K562 (cell line): ENCODE data around the gene CECR2. TPM values are rescaled to one million over a fixed set of nuclear protein-coding genes. Genes with fewer than 3 reads are reported as not detected.

Source experiments
- CHCHD3 ChIP-seq: fragments of 250-450 bp; sonication (Bioruptor Pico); IDR thresholded peaks from 2 replicates; pipeline ENCODE4 v2.1.2; 2022; ENCODE audit warnings: mild to moderate bottlenecking
- E2F6 ChIP-seq, 2 experiments: IDR thresholded peaks; 2 replicates each; pipeline ENCODE4 v1.6.1; 2011; ENCODE audit warnings: borderline replicate concordance in 1 of 2, control low read depth in 1 of 2, low read depth in 1 of 2, low read length in 1 of 2, mild to moderate bottlenecking in 1 of 2, mixed read lengths in 1 of 2, moderate library complexity in 1 of 2; ENCODE audit not compliant: insufficient read depth in 1 of 2, insufficient read length in 1 of 2, poor library complexity in 1 of 2, severe bottlenecking in 1 of 2; ENCODE audit errors: extremely low read depth in 1 of 2
- ETV6 ChIP-seq, 3 experiments: fragments of 150-350 bp in 1 of 3; sonication (generic) in 1 of 3; formaldehyde crosslinking in 1 of 3; IDR thresholded peaks; 2 replicates each; pipeline versions ENCODE4 v1.6.1 to v1.8.0; 2014 to 2022; ENCODE audit warnings: borderline replicate concordance in 2 of 3, low read depth in 2 of 3, antibody characterized with exemption in 1 of 3, low read length in 1 of 3, mild to moderate bottlenecking in 1 of 3, missing genetic modification reagents in 1 of 3
- HIVEP1 ChIP-seq: fragments of 250-450 bp; sonication (Bioruptor Pico); IDR thresholded peaks from 2 replicates; pipeline ENCODE4 v1.4.0; 2020; ENCODE audit warnings: mild to moderate bottlenecking
- JUN ChIP-seq, 2 experiments: sonication (generic) in 1 of 2; formaldehyde crosslinking in 1 of 2; IDR thresholded peaks; 2 replicates each; pipeline versions ENCODE4 v1.6.1 to v1.8.0; 2012 to 2022; ENCODE audit warnings: borderline replicate concordance in 2 of 2, mild to moderate bottlenecking in 2 of 2, improper control_type of control experiment in 1 of 2, low read depth in 1 of 2, low read length in 1 of 2, missing genetic modification reagents in 1 of 2
- MCM3 ChIP-seq: fragments of 450-650 bp; IDR thresholded peaks from 2 replicates; pipeline ENCODE4 v1.6.1; 2016
- MYC ChIP-seq, 2 experiments: fragments of 250-450 bp in 1 of 2; sonication (Bioruptor Pico) in 1 of 2; IDR thresholded peaks; 2 replicates each; pipeline versions ENCODE4 v1.5.1 to v1.6.1; 2012 to 2021; ENCODE audit warnings: low read depth in 2 of 2, borderline replicate concordance in 1 of 2, improper control_type of control experiment in 1 of 2, low read length in 1 of 2, mild to moderate bottlenecking in 1 of 2, moderate library complexity in 1 of 2
- PKNOX1 ChIP-seq: fragments of 450-650 bp; IDR thresholded peaks from 2 replicates; pipeline ENCODE4 v1.6.1; 2016
- RCOR1 ChIP-seq, 2 experiments: IDR thresholded peaks; 2 replicates each; pipeline ENCODE4 v1.6.1; 2012; ENCODE audit warnings: low read depth in 2 of 2, low read length in 2 of 2, borderline replicate concordance in 1 of 2, improper control_type of control experiment in 1 of 2
- polyA plus RNA-seq, 8 experiments: library from polyadenylated mRNA; depleted of rRNA in 4 of 8; stranded (reverse) in 5 of 8; unstranded in 3 of 8; fragments of >200 nt; fragmentation: Nextera tagmentation in 2 of 8; fragmentation: Illumina TruSeq in 1 of 8; extraction: Ambion mirVana in 2 of 8; extraction: Trizol in 1 of 8; gene quantifications; 2 replicates each; pipeline versions ENCODE4 v1.2.1 to v1.2.3, GENCODE V29; 2011 to 2014; ENCODE audit warnings: inconsistent platforms in 1 of 8, missing spikeins in 1 of 8
- total RNA-seq, 7 experiments: library from RNA; depleted of rRNA in 6 of 7; stranded (reverse); fragments of >200 nt in 6 of 7; fragmentation: Illumina TruSeq in 2 of 7; extraction: Trizol in 2 of 7; gene quantifications; 2 replicates each; pipeline versions ENCODE4 v1.2.1 to v1.2.3, GENCODE V29; 2011 to 2021; ENCODE audit warnings: low replicate concordance in 1 of 7
- TF ChIP-seq, protein P1 (sequence below): fragments of 200-800 bp; sonication (Bioruptor generic); IDR thresholded peaks from 2 replicates; pipeline ENCODE4 v1.6.1; 2017; ENCODE audit warnings: missing genetic modification characterization, missing compliant biosample characterization

The CECR2 gene
- total and polyA plus RNA-seq, 9 of the 15 experiments (the other 6 are each of a cell fraction or from before 2014, with no cell fraction given) = 0.01 to 1.00 (median 0.27) TPM

GRCh38 chr22:17359501-17359900 lies 9.8 kb upstream of the CECR2 start (continued):
- TF ChIP-seq HIVEP1 = no peak
- no peak for TF ChIP-seq E2F6 (IDR thresholded peaks at IDR 0.05; ENCODE audit: borderline replicate concordance in 1 of 2, extremely low read depth in 1 of 2, insufficient read depth in 1 of 2, insufficient read length in 1 of 2, low read depth in 1 of 2, low read length in 1 of 2, poor library complexity in 1 of 2, severe bottlenecking in 1 of 2)
- 0 out of 2 replicates have a peak, but pooled peaks have one; percentile 53 for TF ChIP-seq JUN (IDR thresholded peaks at IDR 0.05; ENCODE audit: borderline replicate concordance, low read depth, low read length)
- TF ChIP-seq JUN (CRISPR knock-in tag; IDR thresholded peaks at IDR 0.05; ENCODE audit: borderline replicate concordance) = no peak
- TF ChIP-seq PKNOX1 = peak; percentile 98
- peak in 1 of 2 experiments; percentile 70; a peak in 2 of 4 replicates for TF ChIP-seq RCOR1 (IDR thresholded peaks at IDR 0.05; ENCODE audit: borderline replicate concordance in 1 of 2, low read depth in 2 of 2, low read length in 2 of 2)
- no peak for TF ChIP-seq MCM3
- TF ChIP-seq, protein P1, sequence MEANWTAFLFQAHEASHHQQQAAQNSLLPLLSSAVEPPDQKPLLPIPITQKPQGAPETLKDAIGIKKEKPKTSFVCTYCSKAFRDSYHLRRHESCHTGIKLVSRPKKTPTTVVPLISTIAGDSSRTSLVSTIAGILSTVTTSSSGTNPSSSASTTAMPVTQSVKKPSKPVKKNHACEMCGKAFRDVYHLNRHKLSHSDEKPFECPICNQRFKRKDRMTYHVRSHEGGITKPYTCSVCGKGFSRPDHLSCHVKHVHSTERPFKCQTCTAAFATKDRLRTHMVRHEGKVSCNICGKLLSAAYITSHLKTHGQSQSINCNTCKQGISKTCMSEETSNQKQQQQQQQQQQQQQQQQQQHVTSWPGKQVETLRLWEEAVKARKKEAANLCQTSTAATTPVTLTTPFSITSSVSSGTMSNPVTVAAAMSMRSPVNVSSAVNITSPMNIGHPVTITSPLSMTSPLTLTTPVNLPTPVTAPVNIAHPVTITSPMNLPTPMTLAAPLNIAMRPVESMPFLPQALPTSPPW = peak; percentile 35; the same call in 1 of the 2 replicates
- TF ChIP-seq MYC (IDR thresholded peaks at IDR 0.05; ENCODE audit: low read depth, low read length) = no peak
- TF ChIP-seq MYC (CRISPR knock-in tag; IDR thresholded peaks at IDR 0.05; ENCODE audit: borderline replicate concordance, low read depth) = no peak
- TF ChIP-seq CHCHD3 (CRISPR knock-in tag) = no peak
- TF ChIP-seq ETV6 (IDR thresholded peaks at IDR 0.05; ENCODE audit: borderline replicate concordance in 1 of 2, low read depth in 2 of 2, low read length in 1 of 2) = no peak
- TF ChIP-seq ETV6 (CRISPR knock-in tag; IDR thresholded peaks at IDR 0.05; ENCODE audit: borderline replicate concordance) = no peak
- TF ChIP-seq, all 486 proteins: peak for 42
